Small intestine (tissue), 7 donors: Measurements from ENCODE around the gene TRMT1L. TPM values are rescaled to one million over a fixed set of nuclear protein-coding genes. Genes with fewer than 3 reads are reported as not detected.

Experiments
- DNase-seq, 2 donors: peaks; one replicate each; pipeline versions ENCODE4 v3.0.0 to v3.0.0-alpha.2; 2013
- FAIRE-seq: peaks from 2 replicates; lab custom pipeline; 2012; peaks lifted over from hg19 to GRCh38; lab: Jason Lieb, UNC
- H3K27ac ChIP-seq, 3 donors: one replicate each; pipeline ENCODE4 v1.5.1; 2013; ENCODE audit warnings: low read length in 2 of 3, mild to moderate bottlenecking in 2 of 3, control low read depth in 1 of 3, inconsistent platforms in 1 of 3, low read depth in 1 of 3, moderate library complexity in 1 of 3
- H3K27me3 ChIP-seq, 3 donors: one replicate each; pipeline ENCODE4 v1.6.1; 2013; ENCODE audit warnings: low read length in 3 of 3, inconsistent platforms in 1 of 3; ENCODE audit not compliant: control insufficient read depth in 3 of 3, insufficient read depth in 3 of 3
- H3K36me3 ChIP-seq, 3 donors: one replicate each; pipeline ENCODE4 v1.6.1; 2013; ENCODE audit warnings: low read length in 3 of 3, inconsistent platforms in 1 of 3, low read depth in 1 of 3, mild to moderate bottlenecking in 1 of 3, moderate library complexity in 1 of 3; ENCODE audit not compliant: control insufficient read depth in 3 of 3, insufficient read depth in 2 of 3
- H3K4me1 ChIP-seq, 3 donors: one replicate each; pipeline ENCODE4 v1.6.1; 2013; ENCODE audit warnings: low read length in 2 of 3, inconsistent platforms in 1 of 3, low read depth in 1 of 3, mild to moderate bottlenecking in 1 of 3, moderate library complexity in 1 of 3; ENCODE audit not compliant: control insufficient read depth in 3 of 3, insufficient read depth in 2 of 3
- H3K4me3 ChIP-seq, 3 donors: one replicate each; pipeline ENCODE4 v1.5.1; 2013; ENCODE audit warnings: low read length in 3 of 3, control low read depth in 1 of 3, inconsistent platforms in 1 of 3, low read depth in 1 of 3, mild to moderate bottlenecking in 1 of 3, moderate library complexity in 1 of 3
- H3K9me3 ChIP-seq, 2 donors: one replicate each; pipeline ENCODE4 v1.6.1; 2013; ENCODE audit warnings: low read depth in 1 of 2, low read length in 1 of 2; ENCODE audit not compliant: control insufficient read depth in 2 of 2, insufficient read depth in 1 of 2
- WGBS, 3 donors: extraction: QIAGEN DNeasy Blood & Tissue Kit; methylation state at CpG; one replicate each; pipeline ENCODE4 v1.1.7; 2013; 5-methylcytosine and 5-hydroxymethylcytosine counted together
- polyA plus RNA-seq, 4 donors: library from polyadenylated mRNA; stranded (reverse) in 3 of 4; unstranded in 1 of 4; fragments of 200-250 nt in 3 of 4; fragments of 120-200 nt in 1 of 4; gene quantifications; one replicate each; pipeline versions ENCODE4 v1.2.1 to v1.2.3, GENCODE V29; 2013
- donor health status: healthy with polysubstance abuse.
- donor health status: control.
- donor health status: control.
- donor health status: Bipolar disorder and iron deficiency.
- donor health status: healthy.

The TRMT1L gene
- polyA plus RNA-seq, 4 donors = 5.4 to 16.8 (median 10.1) TPM

- H3K27ac ChIP-seq = no peak overlapping the region
- 95 to 98% (median 96%) methylated on average over 5 of the region's 5 CpGs for WGBS, 3 donors
Measured at GRCh38 chr1:185151215-185151614, 5.5 kb downstream of the TRMT1L start.

DNA sequence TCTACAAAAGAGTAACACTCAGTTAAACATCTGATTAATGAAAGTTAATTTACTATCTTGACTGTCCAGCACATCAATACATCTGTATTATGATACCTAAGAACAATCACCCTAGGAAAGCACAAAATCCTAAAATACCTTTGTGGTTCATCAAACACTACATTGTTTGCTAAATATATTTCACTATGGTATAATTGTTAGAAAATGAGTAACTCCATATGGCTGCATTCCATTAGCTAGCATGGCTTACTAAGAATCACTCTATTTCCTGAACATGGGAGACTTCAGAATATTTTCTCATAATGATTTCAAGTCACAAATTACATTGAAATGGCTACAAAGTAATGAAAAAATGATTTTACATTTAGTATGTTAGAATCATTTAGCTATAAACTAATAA is 12.5 kb downstream of the TRMT1L start:
- no peak overlapping the region for H3K27ac ChIP-seq
- peaks cover 1 to 10% (median 5%) of the 10 kb centered on the region in 3 donors for H3K36me3 ChIP-seq
- no peaks in the 10 kb centered on the region for H3K4me1 ChIP-seq
- H3K27me3 ChIP-seq = no peaks in the 10 kb centered on the region
- DNase-seq (no peak), FAIRE-seq (no peak)
- no peaks in the 10 kb centered on the region for H3K9me3 ChIP-seq
- H3K4me3 ChIP-seq = no peak overlapping the region

More at GRCh38 chr1:185151215-185151614, 5.5 kb downstream of the TRMT1L start:
- Histone ChIP-seq H3K4me1 (peaks cover 0 to 8% (median 5%) of the 10 kb centered on the region in 3 donors), H3K9me3 (no peaks in the 10 kb centered on the region), H3K27me3 (no peaks in the 10 kb centered on the region), H3K36me3 (peaks cover 4 to 7% (median 6%) of the 10 kb centered on the region in 3 donors), H3K4me3 (no peak overlapping the region)
- DNase-seq = no peak
- FAIRE-seq = peak; percentile 91

- WGBS, 3 donors = 93 to 98% (median 97%) methylated on average over 4 of the region's 4 CpGs
- Histone ChIP-seq H3K27ac (no peak overlapping the region), H3K27me3 (no peaks in the 10 kb centered on the region), H3K4me3 (no peak overlapping the region), H3K9me3 (no peaks in the 10 kb centered on the region), H3K4me1 (no peaks in the 10 kb centered on the region), H3K36me3 (peaks cover under 1 to 21% (median 2%) of the 10 kb centered on the region in 3 donors)
- FAIRE-seq = no peak
- DNase-seq = no peak
Measured at GRCh38 chr1:185139246-185139645, 17.5 kb downstream of the TRMT1L start.

- no peak overlapping the region for H3K27ac ChIP-seq
- no peaks in the 10 kb centered on the region for H3K27me3 ChIP-seq
- H3K36me3 ChIP-seq = peaks cover 2 to 27% (median 3%) of the 10 kb centered on the region in 3 donors
- WGBS, 3 donors = 92 to 98% (median 97%) methylated on average over 1 of the region's 1 CpG
- no peak for FAIRE-seq
- H3K4me1 ChIP-seq = no peaks in the 10 kb centered on the region
- no peaks in the 10 kb centered on the region for H3K9me3 ChIP-seq
- H3K4me3 ChIP-seq = no peak overlapping the region
- DNase-seq = no peak
Measured at GRCh38 chr1:185137896-185138545, 18.7 kb downstream of the TRMT1L start.

GRCh38 chr1:185132534-185132933 is 24.2 kb downstream of the TRMT1L start:
- peaks cover 0 to 8% of the 10 kb centered on the region in 2 donors for H3K9me3 ChIP-seq
- DNase-seq (no peak), FAIRE-seq (peak; percentile 33)
- no peak overlapping the region for H3K4me3 ChIP-seq
- no peaks in the 10 kb centered on the region for H3K4me1 ChIP-seq
- no peak overlapping the region for H3K27ac ChIP-seq
- no peaks in the 10 kb centered on the region for H3K27me3 ChIP-seq
- WGBS, 3 donors = 94 to 100% (median 99%) methylated on average over 1 of the region's 1 CpG
- H3K36me3 ChIP-seq = peaks cover 8 to 24% (median 10%) of the 10 kb centered on the region in 3 donors

GRCh38 chr1:185129708-185130107 is 27.0 kb downstream of the TRMT1L start:
- H3K27ac ChIP-seq = no peak overlapping the region
- peaks cover 0 to 8% of the 10 kb centered on the region in 2 donors for H3K9me3 ChIP-seq
- H3K27me3 ChIP-seq = no peaks in the 10 kb centered on the region
- FAIRE-seq (no peak), DNase-seq (no peak)
- no peaks in the 10 kb centered on the region for H3K4me1 ChIP-seq
- peaks cover 8 to 27% (median 11%) of the 10 kb centered on the region in 3 donors for H3K36me3 ChIP-seq
- 84 to 93% (median 85%) methylated on average over 2 of the region's 2 CpGs for WGBS, 3 donors
- H3K4me3 ChIP-seq = no peak overlapping the region

GRCh38 chr1:185112356-185112755 is 44.4 kb downstream of the TRMT1L start:
- WGBS, 3 donors = 41 to 60% (median 57%) methylated on average over 2 of the region's 2 CpGs
- H3K36me3 ChIP-seq = no peaks in the 10 kb centered on the region
- peak in 1 of 2 donors; percentile 3 for DNase-seq
- no peak overlapping the region for H3K27ac ChIP-seq
- no peak for FAIRE-seq
- no peaks in the 10 kb centered on the region for H3K27me3 ChIP-seq
- H3K9me3 ChIP-seq = peaks cover 0 to 19% of the 10 kb centered on the region in 2 donors
- no peaks in the 10 kb centered on the region for H3K4me1 ChIP-seq
- H3K4me3 ChIP-seq = no peak overlapping the region

DNA sequence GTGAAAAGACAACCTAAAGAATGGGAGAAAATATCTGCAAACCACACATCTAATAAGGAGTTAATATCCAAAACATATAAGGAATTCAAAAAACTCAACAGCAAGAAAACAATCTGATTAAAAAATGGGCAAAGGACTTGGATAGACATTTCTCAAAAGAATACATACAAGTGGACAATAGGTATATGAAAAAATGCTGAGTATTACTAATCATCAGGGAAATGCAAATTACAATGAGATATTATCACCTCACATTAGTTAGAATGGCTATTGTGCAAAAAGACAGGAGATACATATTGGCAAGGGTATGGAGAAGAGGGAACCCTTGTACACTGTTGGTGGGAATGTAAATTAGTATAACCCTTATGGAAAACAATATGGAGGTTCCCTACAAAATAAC is 44.9 kb downstream of the TRMT1L start:
- Histone ChIP-seq H3K36me3 (no peaks in the 10 kb centered on the region), H3K4me1 (no peaks in the 10 kb centered on the region), H3K4me3 (no peak overlapping the region), H3K27me3 (no peaks in the 10 kb centered on the region), H3K9me3 (peaks cover 0 to 19% of the 10 kb centered on the region in 2 donors), H3K27ac (no peak overlapping the region)
- FAIRE-seq (no peak), DNase-seq (no peak)

- Histone ChIP-seq H3K27me3 (no peaks in the 10 kb centered on the region), H3K4me3 (no peak overlapping the region), H3K27ac (no peak overlapping the region), H3K4me1 (no peaks in the 10 kb centered on the region), H3K36me3 (no peaks in the 10 kb centered on the region), H3K9me3 (peaks cover 0 to 21% of the 10 kb centered on the region in 2 donors)
- FAIRE-seq (no peak), DNase-seq (no peak)
Measured at GRCh38 chr1:185110145-185110544, 46.6 kb downstream of the TRMT1L start.
